Fibroblast of lung (primary cell): ENCODE data around the gene CAMTA1.

ENCODE experiments used
- EZH2 ChIP-seq: IDR thresholded peaks from 2 replicates; pipeline ENCODE4 v1.5.1; 2012; ENCODE audit warnings: low read length, control low read depth, mild to moderate bottlenecking; ENCODE audit errors: missing control alignments
- TF ChIP-seq, protein P1 (sequence below), 2 donors: IDR thresholded peaks in 1 of 2; conservative IDR thresholded peaks in 1 of 2; 1 replicate in 1 of 2; 2 replicates in 1 of 2; pipeline ENCODE4 v1.5.1; 2011 to 2012; ENCODE audit warnings: low read length in 2 of 2, control low read depth in 1 of 2, inconsistent platforms in 1 of 2, low read depth in 1 of 2, mild to moderate bottlenecking in 1 of 2

GRCh38 chr1:7369866-7370265 is 584.6 kb downstream of the CAMTA1 start:
- TF ChIP-seq, protein P1, sequence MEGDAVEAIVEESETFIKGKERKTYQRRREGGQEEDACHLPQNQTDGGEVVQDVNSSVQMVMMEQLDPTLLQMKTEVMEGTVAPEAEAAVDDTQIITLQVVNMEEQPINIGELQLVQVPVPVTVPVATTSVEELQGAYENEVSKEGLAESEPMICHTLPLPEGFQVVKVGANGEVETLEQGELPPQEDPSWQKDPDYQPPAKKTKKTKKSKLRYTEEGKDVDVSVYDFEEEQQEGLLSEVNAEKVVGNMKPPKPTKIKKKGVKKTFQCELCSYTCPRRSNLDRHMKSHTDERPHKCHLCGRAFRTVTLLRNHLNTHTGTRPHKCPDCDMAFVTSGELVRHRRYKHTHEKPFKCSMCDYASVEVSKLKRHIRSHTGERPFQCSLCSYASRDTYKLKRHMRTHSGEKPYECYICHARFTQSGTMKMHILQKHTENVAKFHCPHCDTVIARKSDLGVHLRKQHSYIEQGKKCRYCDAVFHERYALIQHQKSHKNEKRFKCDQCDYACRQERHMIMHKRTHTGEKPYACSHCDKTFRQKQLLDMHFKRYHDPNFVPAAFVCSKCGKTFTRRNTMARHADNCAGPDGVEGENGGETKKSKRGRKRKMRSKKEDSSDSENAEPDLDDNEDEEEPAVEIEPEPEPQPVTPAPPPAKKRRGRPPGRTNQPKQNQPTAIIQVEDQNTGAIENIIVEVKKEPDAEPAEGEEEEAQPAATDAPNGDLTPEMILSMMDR (conservative IDR thresholded peaks at IDR 0.05 in 1 of 2, IDR thresholded peaks at IDR 0.05 in 1 of 2; ENCODE audit: low read depth in 1 of 2, low read length in 2 of 2) = no peak
- TF ChIP-seq EZH2 = no peak
